ENCODE results near the gene S100P.
"Not testable (repeated sequence)": the region's sequence is repeated elsewhere in the genome, so short reads cannot be mapped to it uniquely, and the experiment has no call there.

S100P gene

GRCh38 chr4:6720202-6720699 lies 26.6 kb downstream of the S100P start:
- no peak overlapping the region for H3K27ac ChIP-seq
- no peak overlapping the region for H3K4me3 ChIP-seq (ENCODE audit: low read depth, low read length)
- no peaks in the 10 kb centered on the region for H3K27me3 ChIP-seq (replicated peaks)
- peak; percentile 98 for TF ChIP-seq CTCF (IDR thresholded peaks at IDR 0.05; ENCODE audit: low read depth, low read length, missing control alignments)
- no peaks in the 10 kb centered on the region for H3K36me3 ChIP-seq (replicated peaks)
- in situ Hi-C loops (cut with HindIII; ENCODE audit: low pct_ligation_motif_present, low sequenced_read_pairs): no loop called here
- DNase-seq: peak; percentile 47

GRCh38 chr4:6721121-6721520 lies 27.4 kb downstream of the S100P start:
- no peaks in the 10 kb centered on the region for H3K27me3 ChIP-seq (replicated peaks)
- H3K4me3 ChIP-seq (ENCODE audit: low read depth, low read length): no peak overlapping the region
- DNase-seq: no peak
- no peak for TF ChIP-seq CTCF (IDR thresholded peaks at IDR 0.05; ENCODE audit: low read depth, low read length, missing control alignments)
- no peaks in the 10 kb centered on the region for H3K36me3 ChIP-seq (replicated peaks)
- in situ Hi-C loops (cut with HindIII; ENCODE audit: low pct_ligation_motif_present, low sequenced_read_pairs): no loop called here
- no peak overlapping the region for H3K27ac ChIP-seq

GRCh38 chr4:6722891-6723290 lies 29.2 kb downstream of the S100P start:
- Histone ChIP-seq H3K27ac (no peak overlapping the region), H3K27me3 (replicated peaks) (no peaks in the 10 kb centered on the region), H3K36me3 (replicated peaks) (no peaks in the 10 kb centered on the region), H3K4me3 (ENCODE audit: low read depth, low read length) (no peak overlapping the region)
- TF ChIP-seq CTCF (IDR thresholded peaks at IDR 0.05; ENCODE audit: low read depth, low read length, missing control alignments): no peak
- in situ Hi-C loops (cut with HindIII; ENCODE audit: low pct_ligation_motif_present, low sequenced_read_pairs): no loop called here
- DNase-seq: no peak

GRCh38 chr4:6723851-6724250 lies 30.2 kb downstream of the S100P start:
- DNase-seq: no peak
- Histone ChIP-seq H3K36me3 (replicated peaks) (no peaks in the 10 kb centered on the region), H3K27ac (no peak overlapping the region), H3K4me3 (ENCODE audit: low read depth, low read length) (no peak overlapping the region), H3K27me3 (replicated peaks) (no peaks in the 10 kb centered on the region)
- TF ChIP-seq CTCF (IDR thresholded peaks at IDR 0.05; ENCODE audit: low read depth, low read length, missing control alignments): no peak
- in situ Hi-C loops (cut with HindIII; ENCODE audit: low pct_ligation_motif_present, low sequenced_read_pairs): no loop called here

- peak; percentile 37 for DNase-seq
- TF ChIP-seq CTCF (IDR thresholded peaks at IDR 0.05; ENCODE audit: low read depth, low read length, missing control alignments): no peak
- in situ Hi-C loops (cut with HindIII; ENCODE audit: low pct_ligation_motif_present, low sequenced_read_pairs): loop anchor here (25.0 kb wide), 1 partner anchor 138 kb away; no protein-coding TSS in a partner anchor
- Histone ChIP-seq H3K27ac (no peak overlapping the region), H3K4me3 (ENCODE audit: low read depth, low read length) (no peak overlapping the region), H3K27me3 (replicated peaks) (no peaks in the 10 kb centered on the region), H3K36me3 (replicated peaks) (no peaks in the 10 kb centered on the region)
Observed at GRCh38 chr4:6724421-6725111, 30.9 kb downstream of the S100P start.

- not testable (repeated sequence) for DNase-seq; H3K27ac ChIP-seq; H3K36me3 ChIP-seq (replicated peaks); H3K27me3 ChIP-seq (replicated peaks); H3K4me3 ChIP-seq (ENCODE audit: low read depth, low read length)
- in situ Hi-C loops (cut with HindIII; ENCODE audit: low pct_ligation_motif_present, low sequenced_read_pairs): loop anchor here (25.0 kb wide), 1 partner anchor 137 kb away; no protein-coding TSS in a partner anchor
Observed at GRCh38 chr4:6725427-6725961, 31.8 kb downstream of the S100P start.
